CD4-positive, alpha-beta T cell treated with Interleukin-15 for 4 hours (primary cell): Measurements from ENCODE around the gene RAD51B.

Source experiments
- DNase-seq: peaks from one replicate; pipeline ENCODE4 v3.0.0-alpha.2; 2020; ENCODE audit warnings: low spot score

RAD51B gene

DNA sequence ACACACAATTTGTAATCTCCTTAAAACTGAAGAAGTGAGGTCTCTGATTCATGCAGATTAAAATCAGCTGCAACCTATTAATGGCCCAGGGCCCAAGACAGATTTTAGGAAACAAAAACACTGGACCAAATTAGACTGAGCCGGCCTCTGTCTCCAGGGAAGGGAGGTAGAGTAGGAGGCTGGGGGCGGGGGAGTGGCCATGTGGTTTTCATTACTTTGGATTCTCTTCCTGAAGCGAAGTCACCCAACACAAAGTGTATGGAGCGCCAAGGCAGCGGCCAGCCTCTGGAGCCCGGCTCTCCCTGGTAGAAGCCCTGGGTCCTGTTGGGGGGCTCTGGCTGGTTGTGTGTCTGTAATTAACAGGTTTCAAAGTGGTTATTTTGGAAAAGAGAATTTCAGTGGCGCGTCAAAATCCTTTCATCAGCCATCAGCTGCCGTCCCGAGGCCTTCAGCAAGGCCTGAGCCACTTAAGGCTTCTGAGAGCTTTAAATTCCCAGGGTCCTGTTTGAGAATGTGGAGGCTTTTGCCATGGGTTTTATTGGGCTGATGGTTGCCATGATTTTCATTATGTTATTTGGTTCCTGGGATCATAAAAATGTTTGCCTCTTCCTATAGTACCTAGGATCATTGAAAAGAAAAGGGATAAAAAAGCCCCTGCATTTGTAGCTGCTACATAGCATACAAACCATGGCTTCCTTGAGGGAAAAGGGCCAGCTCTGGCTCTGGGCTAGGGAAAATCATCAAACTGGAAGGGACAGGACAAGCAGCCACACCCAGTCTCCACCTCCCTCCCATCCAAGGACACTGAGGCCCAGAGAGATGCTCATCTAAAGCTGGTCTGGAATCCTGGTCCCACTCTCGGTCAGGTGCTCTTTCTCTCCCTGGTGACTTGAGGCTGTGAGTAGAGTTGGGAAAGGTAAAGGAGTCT lies 690.9 kb downstream of the RAD51B start:
- no peak for DNase-seq

GRCh38 chr14:68511129-68512047 lies 691.8 kb downstream of the RAD51B start:
- no peak for DNase-seq

GRCh38 chr14:68512088-68512487 lies 692.5 kb downstream of the RAD51B start:
- no peak for DNase-seq

GRCh38 chr14:68513137-68513536 lies 693.6 kb downstream of the RAD51B start:
- DNase-seq, result no peak

DNA sequence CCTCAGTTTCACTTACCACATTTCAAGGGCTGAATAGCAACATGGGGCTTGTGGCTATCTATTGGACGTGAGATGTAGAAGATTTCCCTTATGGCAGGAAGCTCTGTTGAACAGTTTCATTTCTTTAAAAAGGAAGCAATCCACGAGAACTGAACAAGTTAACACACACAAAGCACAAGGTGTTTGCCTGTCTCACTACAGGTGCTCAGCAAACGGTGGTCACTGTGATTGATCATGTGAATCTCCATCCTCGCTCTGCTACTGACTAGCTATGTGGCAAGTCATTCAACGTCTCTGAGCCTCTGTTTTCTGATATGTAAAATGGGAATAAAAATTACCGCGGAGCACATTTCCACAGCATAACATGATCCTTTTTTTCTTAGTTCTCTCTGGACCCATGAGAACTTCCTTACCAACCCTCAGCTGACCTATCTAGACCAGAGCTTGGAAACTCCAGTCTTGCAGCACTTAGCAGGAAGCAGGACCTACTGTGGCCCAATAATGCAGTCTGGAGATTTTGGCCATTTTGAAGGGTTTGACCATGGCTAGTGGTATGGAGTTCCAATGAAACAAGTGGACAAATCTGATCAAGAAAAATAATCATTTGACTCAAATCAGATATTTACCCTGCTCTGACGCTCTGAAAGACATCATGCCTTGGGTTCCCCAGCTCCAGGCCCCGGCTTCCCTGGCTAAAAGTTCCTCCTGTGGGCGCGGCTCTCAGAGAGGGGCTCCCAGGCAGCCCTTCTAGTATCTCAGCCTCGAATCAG lies 694.4 kb downstream of the RAD51B start:
- DNase-seq, result no peak

DNA sequence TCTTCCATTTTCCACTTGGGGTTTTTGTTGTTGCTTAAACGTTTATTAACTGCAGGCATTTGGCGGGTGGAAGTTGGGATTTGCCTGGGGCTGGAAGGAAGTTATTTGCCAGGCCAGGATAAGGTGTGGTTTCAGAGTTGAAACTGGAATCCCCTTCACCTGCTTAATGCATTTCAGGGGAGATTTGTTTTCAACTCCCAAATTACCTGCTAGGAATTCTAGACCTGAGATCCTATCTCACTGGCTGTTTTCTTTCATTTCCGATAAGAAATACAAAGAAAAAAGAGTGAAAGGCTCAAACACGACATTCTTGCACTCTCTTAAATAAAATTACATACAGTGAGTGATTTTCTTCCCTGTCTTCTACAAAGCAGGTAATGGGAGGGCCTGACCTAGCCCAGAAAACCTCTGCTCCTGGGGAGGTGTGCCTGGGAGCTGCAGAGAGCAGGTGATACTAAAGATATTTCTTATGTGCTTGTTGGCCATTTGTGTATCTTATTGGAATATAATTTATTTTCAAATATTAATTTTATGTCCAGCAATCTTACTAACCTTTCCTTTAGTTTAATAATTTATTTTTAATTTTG lies 695.1 kb downstream of the RAD51B start:
- no peak for DNase-seq

DNA sequence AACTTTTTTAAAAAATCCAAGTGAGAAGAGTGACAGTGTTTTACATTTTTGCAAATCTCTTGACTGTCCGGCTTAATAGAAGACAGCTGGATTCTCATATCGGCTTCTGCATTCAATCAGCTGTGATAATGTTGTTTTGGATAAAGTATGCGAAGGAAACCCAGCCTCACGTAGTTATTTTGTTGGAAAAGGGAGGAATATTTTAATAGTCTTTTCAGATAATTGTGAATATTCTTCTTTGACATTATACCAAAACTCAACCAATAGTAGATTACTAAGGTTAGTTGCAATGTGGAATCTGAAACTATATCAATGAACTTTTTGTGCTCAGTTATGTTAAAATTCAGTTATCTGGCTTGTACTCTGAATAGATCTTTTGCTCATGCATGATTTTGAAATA lies 696.8 kb downstream of the RAD51B start:
- DNase-seq, result no peak

GRCh38 chr14:68518166-68518565 lies 698.6 kb downstream of the RAD51B start:
- DNase-seq, result no peak

DNA sequence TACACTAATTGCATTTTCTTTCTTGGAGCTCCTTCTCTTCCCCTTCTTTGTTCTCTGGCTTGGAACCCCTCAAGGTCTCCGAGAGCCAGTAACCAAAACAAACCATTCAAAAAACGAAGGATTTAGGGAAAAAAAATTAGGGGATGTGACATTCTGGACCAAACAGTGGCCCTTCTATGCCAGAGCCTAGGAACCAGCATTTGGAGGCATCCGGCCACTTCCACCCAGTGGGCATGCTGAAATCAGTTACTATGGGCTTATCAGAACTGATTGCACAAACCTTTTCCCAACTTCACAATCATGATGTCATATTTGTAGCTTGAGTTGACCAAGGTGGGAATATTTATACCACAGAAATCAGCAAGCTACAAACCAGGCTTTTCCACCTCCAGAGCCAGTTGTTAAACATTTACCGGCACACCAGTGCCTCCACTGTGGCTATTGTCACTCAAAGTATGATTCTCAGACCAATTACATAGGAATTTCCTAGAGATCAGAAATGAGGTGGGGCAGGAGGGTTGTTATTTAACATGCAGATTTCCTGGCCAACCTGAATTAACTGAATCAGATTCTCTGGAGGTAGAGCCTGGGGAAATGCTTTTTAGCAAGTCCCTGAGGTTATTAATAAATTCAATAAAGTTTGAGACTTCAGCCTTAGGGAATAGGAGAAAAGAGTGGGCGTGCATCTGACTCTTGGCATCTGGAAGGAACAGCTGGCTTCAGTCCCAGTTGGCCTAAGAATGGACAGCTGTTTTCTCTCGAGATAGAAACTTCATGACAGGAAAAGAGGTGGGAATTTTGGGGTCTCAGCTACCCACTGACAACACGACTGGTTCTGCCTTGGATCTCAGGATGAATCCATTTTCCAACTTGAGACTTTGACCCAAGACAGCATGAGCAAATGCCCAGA lies 699.4 kb downstream of the RAD51B start:
- DNase-seq, result no peak

DNA sequence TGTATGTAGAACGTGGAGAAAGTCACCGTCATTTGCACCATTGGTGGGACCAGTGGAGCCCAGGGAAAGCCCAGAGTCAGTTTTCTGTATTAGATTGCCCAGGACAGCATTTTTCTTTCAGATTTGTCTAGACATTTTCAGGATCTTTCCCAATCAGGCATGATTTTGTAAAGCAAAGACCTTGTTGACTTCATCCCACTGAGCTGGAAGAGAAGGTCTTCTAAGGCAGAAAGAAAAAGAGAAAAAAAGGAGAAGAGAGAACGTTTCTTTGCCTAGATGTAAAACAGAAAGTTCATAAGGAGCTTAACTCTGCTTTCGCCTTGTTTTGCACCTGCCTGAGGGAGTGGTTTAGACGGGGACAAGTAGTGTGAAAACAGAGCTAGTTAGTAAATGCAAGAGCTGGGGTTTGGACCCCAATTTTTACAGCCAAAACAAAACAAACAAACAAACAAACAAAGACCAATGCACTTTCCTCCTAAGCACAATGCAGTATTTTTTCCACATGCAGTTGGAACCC lies 700.1 kb downstream of the RAD51B start:
- DNase-seq, result no peak

DNA sequence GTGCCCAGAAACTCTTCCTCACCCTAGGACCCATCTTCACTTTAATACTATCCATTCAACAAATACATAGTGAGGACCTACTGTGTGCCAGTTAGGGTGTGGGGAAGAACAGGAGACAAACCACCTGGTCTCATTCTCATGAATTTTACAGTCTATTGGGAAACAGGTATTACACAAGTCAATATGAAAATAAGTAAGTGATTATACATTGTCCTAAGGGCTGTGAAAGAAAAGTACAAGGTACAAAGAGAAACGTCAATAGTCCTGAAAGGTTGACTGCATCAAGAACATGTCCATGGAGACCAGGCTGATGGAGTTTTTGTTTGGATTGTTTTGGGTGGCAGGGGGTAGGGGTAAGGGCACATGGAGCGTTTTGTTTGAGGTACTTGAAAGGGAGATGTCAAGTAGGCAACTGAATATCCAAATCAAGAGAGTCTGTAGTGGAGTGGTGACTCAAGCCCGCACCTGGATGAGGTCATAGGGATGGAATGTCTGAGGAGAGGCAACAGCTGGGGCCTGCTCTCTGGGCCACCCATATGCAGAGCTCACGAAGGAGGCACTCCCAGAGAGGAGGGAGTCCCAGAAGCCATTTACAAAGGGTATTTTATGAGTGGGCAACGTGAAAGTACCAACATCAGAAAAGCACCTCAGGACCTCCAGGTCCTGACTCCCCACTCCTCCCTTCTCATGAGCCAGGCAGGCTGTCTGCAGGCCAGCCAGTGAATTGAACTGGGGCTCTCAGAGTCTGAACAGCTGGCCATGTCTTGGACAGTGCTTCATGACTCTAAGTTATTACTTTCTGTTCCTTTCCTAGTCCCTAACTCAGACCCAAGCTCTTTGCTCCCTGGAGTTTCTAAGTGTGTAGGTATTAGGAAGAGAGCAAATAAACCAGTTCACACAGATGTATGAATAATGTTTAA lies 701.3 kb downstream of the RAD51B start:
- DNase-seq, result no peak

DNA sequence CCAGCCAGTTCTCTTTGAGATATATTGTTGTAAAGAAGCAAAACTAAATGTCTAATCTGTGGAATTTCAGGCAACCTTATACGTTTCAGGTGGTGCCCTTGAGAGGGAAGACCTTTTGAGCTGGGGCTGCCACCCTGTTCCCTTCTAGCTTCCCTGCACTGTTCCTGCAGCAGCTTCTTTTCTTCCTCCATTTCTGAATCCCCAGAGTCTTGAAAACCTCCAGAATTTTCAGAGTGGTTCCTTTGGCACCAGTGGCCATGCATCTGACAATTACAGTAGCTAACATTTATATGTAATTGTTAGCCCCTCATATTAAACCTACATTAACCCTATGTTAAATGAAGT lies 702.0 kb downstream of the RAD51B start:
- no peak for DNase-seq

DNA sequence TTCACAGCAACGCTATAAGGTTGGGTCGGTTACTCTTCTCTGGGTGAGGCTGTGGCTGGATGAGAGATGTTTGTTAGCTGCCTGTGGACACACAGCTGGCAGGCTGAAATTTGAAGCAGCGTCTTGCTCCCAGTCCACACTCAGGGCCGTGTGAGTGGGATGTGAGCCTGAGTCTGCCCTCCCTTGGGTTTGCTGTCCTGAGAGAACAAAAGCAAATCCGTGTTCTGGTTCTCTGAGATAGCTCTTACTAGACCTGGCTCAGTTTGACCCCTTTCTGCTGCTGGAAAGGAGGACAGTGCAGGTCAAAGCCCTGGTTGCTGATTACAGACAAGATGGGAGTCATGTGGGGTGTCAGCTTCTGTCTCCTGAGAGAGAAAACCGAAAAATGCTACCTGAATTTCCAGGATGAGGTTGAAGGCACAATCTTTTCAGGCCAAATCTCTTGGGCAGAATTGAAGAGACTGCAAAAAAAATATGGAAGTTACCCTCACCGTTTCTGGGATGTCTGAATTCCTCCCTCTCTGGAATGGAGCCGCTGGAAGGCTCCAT lies 702.5 kb downstream of the RAD51B start:
- no peak for DNase-seq

GRCh38 chr14:68522510-68523325 lies 703.1 kb downstream of the RAD51B start:
- no peak for DNase-seq

DNA sequence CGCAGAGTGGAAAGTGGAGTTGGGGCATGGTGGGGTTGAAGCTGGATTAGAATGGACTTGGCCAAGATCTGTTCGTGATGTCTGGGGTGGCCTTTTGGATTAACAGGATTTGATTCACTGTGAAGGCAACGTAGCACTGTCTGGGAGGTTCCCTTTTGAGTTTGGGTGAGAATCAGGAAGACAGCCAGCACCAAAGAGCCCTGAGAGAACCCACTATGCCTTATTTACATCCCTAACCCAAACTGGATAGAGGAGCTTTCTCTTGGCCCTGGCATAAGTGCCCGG lies 703.7 kb downstream of the RAD51B start:
- DNase-seq, result no peak

- DNase-seq, result no peak
Observed at GRCh38 chr14:68523989-68524725, 704.6 kb downstream of the RAD51B start.

GRCh38 chr14:68525516-68525915 lies 705.9 kb downstream of the RAD51B start:
- DNase-seq, result no peak
